Neutrophil (primary cell): ENCODE measurements around the gene MSANTD2.

Experiments used
- H3K27ac ChIP-seq: fragments of 200-600 bp; sonication (generic); 2 replicates; pipeline ENCODE4 v1.5.1; 2016; ENCODE audit warnings: mild to moderate bottlenecking, moderate library complexity
- H3K27me3 ChIP-seq: fragments of 200-600 bp; sonication (generic); 2 replicates; pipeline ENCODE4 v1.6.0; 2016; ENCODE audit warnings: mild to moderate bottlenecking
- H3K36me3 ChIP-seq: fragments of 200-600 bp; sonication (generic); 2 replicates; pipeline ENCODE4 v1.5.1; 2017
- H3K4me1 ChIP-seq, 2 experiments: fragments of 200-600 bp in 1 of 2; sonication (generic) in 1 of 2; 1 replicate in 1 of 2; 2 replicates in 1 of 2; pipeline versions ENCODE4 v1.5.1 to v1.6.1; 2013 to 2016; ENCODE audit warnings: low read depth in 1 of 2, low read length in 1 of 2, mild to moderate bottlenecking in 1 of 2, moderate library complexity in 1 of 2; ENCODE audit not compliant: control insufficient read depth in 1 of 2, insufficient read depth in 1 of 2
- H3K4me3 ChIP-seq, 2 experiments: fragments of 200-600 bp in 1 of 2; sonication (generic) in 1 of 2; 1 replicate in 1 of 2; 2 replicates in 1 of 2; pipeline ENCODE4 v1.5.1; 2013 to 2016; ENCODE audit warnings: low read depth in 1 of 2, low read length in 1 of 2, mild to moderate bottlenecking in 1 of 2, moderate library complexity in 1 of 2
- H3K9me3 ChIP-seq: fragments of 200-600 bp; sonication (generic); 2 replicates; pipeline ENCODE4 v1.5.1; 2016
- CTCF ChIP-seq: fragments of 200-600 bp; sonication (generic); IDR thresholded peaks from 2 replicates; pipeline ENCODE4 v1.5.1; 2016; ENCODE audit warnings: antibody characterized with exemption

Gene MSANTD2

GRCh38 chr11:124817036-124817435 lies 16.8 kb upstream of the MSANTD2 start:
- Histone ChIP-seq H3K27ac (no peak overlapping the region), H3K4me1 (no peaks in the 10 kb centered on the region), H3K36me3 (no peaks in the 10 kb centered on the region), H3K9me3 (no peaks in the 10 kb centered on the region), H3K27me3 (peaks cover 64% of the 10 kb centered on the region), H3K4me3 (no peak overlapping the region)
- no peak for TF ChIP-seq CTCF

GRCh38 chr11:124814739-124815138 lies 14.5 kb upstream of the MSANTD2 start:
- no peaks in the 10 kb centered on the region for H3K4me1 ChIP-seq
- TF ChIP-seq CTCF, result no peak
- H3K27ac ChIP-seq, result no peak overlapping the region
- no peaks in the 10 kb centered on the region for H3K9me3 ChIP-seq
- peaks cover 81% of the 10 kb centered on the region for H3K27me3 ChIP-seq
- no peaks in the 10 kb centered on the region for H3K36me3 ChIP-seq
- no peak overlapping the region for H3K4me3 ChIP-seq

- Histone ChIP-seq H3K9me3 (no peaks in the 10 kb centered on the region), H3K27me3 (peaks cover 83% of the 10 kb centered on the region), H3K4me1 (no peaks in the 10 kb centered on the region), H3K27ac (no peak overlapping the region), H3K4me3 (no peak overlapping the region), H3K36me3 (no peaks in the 10 kb centered on the region)
- no peak for TF ChIP-seq CTCF
These were observed 12.7 kb upstream of the MSANTD2 start for GRCh38 chr11:124812876-124813275.

- H3K36me3 ChIP-seq, result no peaks in the 10 kb centered on the region
- no peak for TF ChIP-seq CTCF
- no peak overlapping the region for H3K4me3 ChIP-seq
- H3K27me3 ChIP-seq, result peaks cover 84% of the 10 kb centered on the region
- no peaks in the 10 kb centered on the region for H3K4me1 ChIP-seq
- no peaks in the 10 kb centered on the region for H3K9me3 ChIP-seq
- no peak overlapping the region for H3K27ac ChIP-seq
These were observed 11.4 kb upstream of the MSANTD2 start for GRCh38 chr11:124811399-124812125.

GRCh38 chr11:124807660-124808270 lies 7.6 kb upstream of the MSANTD2 start:
- Histone ChIP-seq H3K36me3 (no peaks in the 10 kb centered on the region), H3K27me3 (peaks cover 98% of the 10 kb centered on the region), H3K4me3 (no peak overlapping the region), H3K9me3 (no peaks in the 10 kb centered on the region), H3K27ac (no peak overlapping the region), H3K4me1 (no peaks in the 10 kb centered on the region)
- no peak for TF ChIP-seq CTCF
